Mucosa of descending colon (tissue), 3 donors: ENCODE measurements around the gene ILF3. TPM values are rescaled to one million over a fixed set of nuclear protein-coding genes. Genes with fewer than 3 reads are reported as not detected.
A peak's percentile ranks its signal among the peaks of the same experiment; 100 is the strongest.

Experiments used
- ATAC-seq: fragments of 200-7000 bp; cut with Tn5 transposase; one replicate; pipeline ENCODE4 v1.9.1; 2020; ENCODE audit warnings: mild to moderate bottlenecking, moderate library complexity
- DNase-seq, 3 donors: peaks; one replicate each; pipeline ENCODE4 v3.0.0-alpha.2; 2020
- H3K36me3 ChIP-seq: fragments of 200-600 bp; one replicate; pipeline ENCODE4 v1.8.0; 2021; ENCODE audit warnings: low read depth, mild to moderate bottlenecking
- H3K4me1 ChIP-seq: fragments of 200-600 bp; one replicate; pipeline ENCODE4 v1.8.0; 2021; ENCODE audit warnings: low read depth, mild to moderate bottlenecking
- H3K4me3 ChIP-seq: fragments of 200-600 bp; one replicate; pipeline ENCODE4 v1.8.0; 2021; ENCODE audit warnings: mild to moderate bottlenecking
- H3K9me3 ChIP-seq: fragments of 200-600 bp; one replicate; pipeline ENCODE4 v1.8.0; 2021; ENCODE audit warnings: mild to moderate bottlenecking
- CTCF ChIP-seq: fragments of 200-600 bp; IDR thresholded peaks from one replicate; pipeline ENCODE4 v1.8.0; 2022; ENCODE audit warnings: antibody characterized with exemption, mild to moderate bottlenecking
- intact Hi-C, 2 donors: fragments of 100-400 bp; cut with DNase I in 1 of 2; cut with micrococcal nuclease in 1 of 2; formaldehyde crosslinking; loops; one replicate each; pipeline versions ENCODE4 v1.11.0 to v1.11.1; 2022; cut with DNase I, micrococcal nuclease
- total RNA-seq, 3 donors: library from RNA; stranded (reverse); fragmentation: NEBNext Ultra II Directional in 2 of 3; extraction: Animal tissue kit (Norgen Biotek cat#: 25700) in 2 of 3; gene quantifications; one replicate each; pipeline versions ENCODE4 v1.2.1 to v1.2.4, GENCODE V29; 2021 to 2023
- donor health status: DM: no; HTN: no; CAD: no; lungs with moderate emphysema.
- donor health status: DM: no; HTN: no; CAD: no.
- donor health status: DM: no; HTN: yes; CAD: no.

Gene ILF3
- total RNA-seq, 3 donors from 2014 or later, result 151 to 213 (median 178) TPM

DNA sequence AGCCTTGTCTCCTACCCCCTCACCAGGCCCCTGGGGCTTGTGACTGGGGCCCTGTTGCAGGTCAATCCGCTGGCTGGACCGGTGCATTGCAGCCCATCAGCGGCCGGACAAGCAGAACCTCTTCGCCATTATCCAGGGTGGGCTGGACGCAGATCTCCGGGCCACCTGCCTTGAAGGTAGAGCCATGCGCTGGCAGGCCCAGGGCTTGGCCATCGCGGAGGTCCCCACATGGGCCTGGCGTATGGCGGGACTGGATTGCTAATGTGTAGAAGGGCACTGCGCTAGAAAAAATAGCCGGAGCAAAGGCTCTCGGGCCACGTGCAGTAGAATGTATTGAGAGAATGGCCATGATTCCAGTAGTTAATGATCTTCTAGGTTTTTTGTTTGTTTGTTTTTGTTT, 53.3 kb downstream of the ILF3 start:
- no peaks in the 10 kb centered on the region for H3K9me3 ChIP-seq
- no peaks in the 10 kb centered on the region for H3K36me3 ChIP-seq
- no peak for ATAC-seq
- no peak for TF ChIP-seq CTCF
- DNase-seq, result no peak
- H3K4me1 ChIP-seq, result peaks cover 3% of the 10 kb centered on the region
- intact Hi-C loops, result no loop called here
- no peak overlapping the region for H3K4me3 ChIP-seq

DNA sequence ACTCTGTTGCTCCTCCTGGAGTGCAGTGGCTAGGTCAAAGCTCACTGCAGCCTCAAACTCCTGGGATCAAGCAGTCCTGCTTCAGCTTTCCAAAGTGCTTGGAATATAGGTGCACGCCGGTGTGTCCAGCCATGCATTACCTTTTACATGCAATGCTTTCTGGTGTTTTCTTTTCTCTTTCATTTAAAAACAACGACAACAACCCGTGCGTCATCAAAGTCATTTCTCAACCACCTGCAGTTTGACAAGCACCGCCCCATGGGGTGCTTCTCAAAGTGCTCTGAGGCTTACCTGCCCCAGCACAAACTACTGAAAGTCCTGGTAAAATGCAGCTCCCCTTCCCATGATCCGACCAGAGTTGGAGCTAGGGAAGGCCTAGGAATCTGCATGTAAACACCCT, 54.1 kb downstream of the ILF3 start:
- DNase-seq, result no peak
- no peak overlapping the region for H3K4me3 ChIP-seq
- TF ChIP-seq CTCF, result no peak
- ATAC-seq, result no peak
- peaks cover 3% of the 10 kb centered on the region for H3K4me1 ChIP-seq
- no peaks in the 10 kb centered on the region for H3K36me3 ChIP-seq
- intact Hi-C loops, result no loop called here
- no peaks in the 10 kb centered on the region for H3K9me3 ChIP-seq

GRCh38 chr19:10712045-10712444, 57.9 kb downstream of the ILF3 start:
- Histone ChIP-seq H3K4me3 (no peak overlapping the region), H3K9me3 (no peaks in the 10 kb centered on the region), H3K4me1 (peaks cover 7% of the 10 kb centered on the region), H3K36me3 (peaks cover under 1% of the 10 kb centered on the region)
- TF ChIP-seq CTCF, result no peak
- DNase-seq (peak in 2 of 3 donors; percentile 68 to 73), ATAC-seq (peak; percentile 58)
- intact Hi-C loops, result loop anchor here in 1 of 2 donors (10.0 kb wide), 1 partner anchor 153 kb away; no protein-coding TSS in a partner anchor

- no peaks in the 10 kb centered on the region for H3K9me3 ChIP-seq
- peak; percentile 70 for ATAC-seq
- H3K4me3 ChIP-seq, result no peak overlapping the region
- intact Hi-C loops, result loop anchor here in 1 of 2 donors (10.0 kb wide), 1 partner anchor 152 kb away; no protein-coding TSS in a partner anchor
- H3K4me1 ChIP-seq, result peaks cover 11% of the 10 kb centered on the region
- peak; percentile 77 to 86 (median 86) for DNase-seq
- no peak for TF ChIP-seq CTCF
- peaks cover 7% of the 10 kb centered on the region for H3K36me3 ChIP-seq
Observed at GRCh38 chr19:10712754-10713153, 58.6 kb downstream of the ILF3 start.

GRCh38 chr19:10713317-10713716, 59.2 kb downstream of the ILF3 start:
- Histone ChIP-seq H3K4me1 (peaks cover 11% of the 10 kb centered on the region), H3K4me3 (no peak overlapping the region), H3K9me3 (no peaks in the 10 kb centered on the region), H3K36me3 (peaks cover 9% of the 10 kb centered on the region)
- peak; percentile 58 for ATAC-seq
- intact Hi-C loops, result loop anchor here in 1 of 2 donors (10.0 kb wide), 1 partner anchor 151 kb away; no protein-coding TSS in a partner anchor
- peak; percentile 85 to 92 (median 87) for DNase-seq
- TF ChIP-seq CTCF, result no peak

DNA sequence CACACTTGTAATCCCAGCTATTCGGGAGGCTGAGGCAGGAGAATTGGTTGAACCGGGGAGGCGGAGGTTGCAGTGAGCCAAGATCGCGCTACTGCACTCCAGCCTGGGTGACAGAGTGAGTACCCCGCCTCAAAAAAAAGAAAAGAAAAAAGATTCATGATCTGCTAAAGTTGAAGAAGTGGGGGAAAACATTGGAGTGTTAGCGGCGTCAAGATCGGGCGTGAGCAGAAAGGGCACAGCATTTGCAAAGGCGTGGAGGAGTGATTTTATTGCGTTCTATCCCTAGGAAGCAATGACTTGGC, 62.9 kb downstream of the ILF3 start:
- intact Hi-C loops, result loop anchor here in 1 of 2 donors (5.0 to 10.0 kb wide), 2 partner anchors 50 to 148 kb away; no protein-coding TSS in a partner anchor
- Histone ChIP-seq H3K9me3 (no peaks in the 10 kb centered on the region), H3K4me1 (peaks cover 39% of the 10 kb centered on the region), H3K36me3 (peaks cover 9% of the 10 kb centered on the region), H3K4me3 (peak overlapping the region; percentile 90)
- DNase-seq, result no peak
- no peak for TF ChIP-seq CTCF
- ATAC-seq, result no peak
